ENCODE results near the gene NME3. TPM values are rescaled to one million over a fixed set of nuclear protein-coding genes. Genes with fewer than 3 reads are reported as not detected.
A peak's percentile ranks its signal among the peaks of the same experiment; 100 is the strongest.

NME3 gene
- total and polyA plus RNA-seq, 2 of the 13 experiments (the other 11 are each of a cell fraction or from before 2014, with no cell fraction given): 10.4 to 15.9 TPM

DNA sequence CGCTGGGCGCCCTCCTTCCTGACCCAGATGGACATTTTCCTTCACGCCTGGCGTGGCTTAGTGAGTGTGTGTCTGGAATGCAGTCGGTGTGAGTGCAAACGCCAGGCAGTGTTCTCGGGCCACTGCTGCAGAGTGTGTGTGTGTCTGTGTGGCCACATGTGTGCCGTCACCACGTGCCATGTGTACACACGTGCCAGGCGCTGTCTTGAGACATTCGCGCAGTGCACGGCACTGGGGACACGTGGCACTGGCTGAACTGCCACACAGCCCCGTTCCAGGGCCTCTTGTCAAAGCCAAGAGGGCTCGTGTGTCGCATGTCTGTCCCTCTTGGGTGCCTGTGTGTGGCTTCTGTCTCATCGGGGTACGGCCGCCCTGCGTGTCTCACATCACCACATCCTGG is 36.5 kb downstream of the NME3 start:
- ChIA-PET CTCF (ENCODE audit: low intra/inter-chr PET ratio, low total read pairs) (no interaction called here), POLR2A (no interaction called here)
- H3K4me2 ChIP-seq (ENCODE audit: low read depth, low read length): no peak overlapping the region
- H3K27me3 ChIP-seq (ENCODE audit: control insufficient read depth in 1 of 2, insufficient read depth in 2 of 2, low read length in 2 of 2): no peaks in the 10 kb centered on the region; a peak in 1 of 5 replicates
- no peak overlapping the region for H3K27ac ChIP-seq (ENCODE audit: extremely low read length, insufficient read depth, low read length)
- FAIRE-seq (no peak), ATAC-seq (no peak; the same call in 2 of the 3 replicates), DNase-seq (ENCODE audit: low spot score) (no peak)
- H3K9ac ChIP-seq (ENCODE audit: insufficient read depth, low read depth, low read length): no peak overlapping the region
- TF ChIP-seq, protein P1, sequence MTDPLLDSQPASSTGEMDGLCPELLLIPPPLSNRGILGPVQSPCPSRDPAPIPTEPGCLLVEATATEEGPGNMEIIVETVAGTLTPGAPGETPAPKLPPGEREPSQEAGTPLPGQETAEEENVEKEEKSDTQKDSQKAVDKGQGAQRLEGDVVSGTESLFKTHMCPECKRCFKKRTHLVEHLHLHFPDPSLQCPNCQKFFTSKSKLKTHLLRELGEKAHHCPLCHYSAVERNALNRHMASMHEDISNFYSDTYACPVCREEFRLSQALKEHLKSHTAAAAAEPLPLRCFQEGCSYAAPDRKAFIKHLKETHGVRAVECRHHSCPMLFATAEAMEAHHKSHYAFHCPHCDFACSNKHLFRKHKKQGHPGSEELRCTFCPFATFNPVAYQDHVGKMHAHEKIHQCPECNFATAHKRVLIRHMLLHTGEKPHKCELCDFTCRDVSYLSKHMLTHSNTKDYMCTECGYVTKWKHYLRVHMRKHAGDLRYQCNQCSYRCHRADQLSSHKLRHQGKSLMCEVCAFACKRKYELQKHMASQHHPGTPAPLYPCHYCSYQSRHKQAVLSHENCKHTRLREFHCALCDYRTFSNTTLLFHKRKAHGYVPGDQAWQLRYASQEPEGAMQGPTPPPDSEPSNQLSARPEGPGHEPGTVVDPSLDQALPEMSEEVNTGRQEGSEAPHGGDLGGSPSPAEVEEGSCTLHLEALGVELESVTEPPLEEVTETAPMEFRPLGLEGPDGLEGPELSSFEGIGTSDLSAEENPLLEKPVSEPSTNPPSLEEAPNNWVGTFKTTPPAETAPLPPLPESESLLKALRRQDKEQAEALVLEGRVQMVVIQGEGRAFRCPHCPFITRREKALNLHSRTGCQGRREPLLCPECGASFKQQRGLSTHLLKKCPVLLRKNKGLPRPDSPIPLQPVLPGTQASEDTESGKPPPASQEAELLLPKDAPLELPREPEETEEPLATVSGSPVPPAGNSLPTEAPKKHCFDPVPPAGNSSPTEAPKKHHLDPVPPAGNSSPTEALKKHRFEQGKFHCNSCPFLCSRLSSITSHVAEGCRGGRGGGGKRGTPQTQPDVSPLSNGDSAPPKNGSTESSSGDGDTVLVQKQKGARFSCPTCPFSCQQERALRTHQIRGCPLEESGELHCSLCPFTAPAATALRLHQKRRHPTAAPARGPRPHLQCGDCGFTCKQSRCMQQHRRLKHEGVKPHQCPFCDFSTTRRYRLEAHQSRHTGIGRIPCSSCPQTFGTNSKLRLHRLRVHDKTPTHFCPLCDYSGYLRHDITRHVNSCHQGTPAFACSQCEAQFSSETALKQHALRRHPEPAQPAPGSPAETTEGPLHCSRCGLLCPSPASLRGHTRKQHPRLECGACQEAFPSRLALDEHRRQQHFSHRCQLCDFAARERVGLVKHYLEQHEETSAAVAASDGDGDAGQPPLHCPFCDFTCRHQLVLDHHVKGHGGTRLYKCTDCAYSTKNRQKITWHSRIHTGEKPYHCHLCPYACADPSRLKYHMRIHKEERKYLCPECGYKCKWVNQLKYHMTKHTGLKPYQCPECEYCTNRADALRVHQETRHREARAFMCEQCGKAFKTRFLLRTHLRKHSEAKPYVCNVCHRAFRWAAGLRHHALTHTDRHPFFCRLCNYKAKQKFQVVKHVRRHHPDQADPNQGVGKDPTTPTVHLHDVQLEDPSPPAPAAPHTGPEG (CRISPR knock-in tag; IDR thresholded peaks at IDR 0.05): no peak
- no peak for TF ChIP-seq CHCHD3 (CRISPR knock-in tag; IDR thresholded peaks at IDR 0.05)
- TF ChIP-seq ZNF781 (CRISPR knock-in tag; IDR thresholded peaks at IDR 0.05; ENCODE audit: borderline replicate concordance, not compliant biosample characterization): no peak
- TF ChIP-seq, protein P2, sequence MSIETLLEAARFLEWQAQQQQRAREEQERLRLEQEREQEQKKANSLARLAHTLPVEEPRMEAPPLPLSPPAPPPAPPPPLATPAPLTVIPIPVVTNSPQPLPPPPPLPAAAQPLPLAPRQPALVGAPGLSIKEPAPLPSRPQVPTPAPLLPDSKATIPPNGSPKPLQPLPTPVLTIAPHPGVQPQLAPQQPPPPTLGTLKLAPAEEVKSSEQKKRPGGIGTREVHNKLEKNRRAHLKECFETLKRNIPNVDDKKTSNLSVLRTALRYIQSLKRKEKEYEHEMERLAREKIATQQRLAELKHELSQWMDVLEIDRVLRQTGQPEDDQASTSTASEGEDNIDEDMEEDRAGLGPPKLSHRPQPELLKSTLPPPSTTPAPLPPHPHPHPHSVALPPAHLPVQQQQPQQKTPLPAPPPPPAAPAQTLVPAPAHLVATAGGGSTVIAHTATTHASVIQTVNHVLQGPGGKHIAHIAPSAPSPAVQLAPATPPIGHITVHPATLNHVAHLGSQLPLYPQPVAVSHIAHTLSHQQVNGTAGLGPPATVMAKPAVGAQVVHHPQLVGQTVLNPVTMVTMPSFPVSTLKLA (IDR thresholded peaks at IDR 0.05): peak; percentile 63
- no peak overlapping the region for H2AFZ ChIP-seq (ENCODE audit: low read length)
- H3K36me3 ChIP-seq (replicated peaks in 1 of 2; ENCODE audit: control insufficient read depth in 1 of 2, insufficient read depth in 2 of 2, low read length in 2 of 2): peaks cover 11 to 25% of the 10 kb centered on the region in 2 experiments; a peak in 3 of 5 replicates
- intact Hi-C loops (cut with micrococcal nuclease; ENCODE audit: unreplicated experiment): no loop called here
- no peaks in the 10 kb centered on the region for H4K20me1 ChIP-seq (ENCODE audit: insufficient read depth, low read length)
- H3K79me2 ChIP-seq (ENCODE audit: insufficient read depth, low read length): no peaks in the 10 kb centered on the region
- no TSS peak for BruUV-seq (replicated peaks)
- H3K4me1 ChIP-seq (ENCODE audit: insufficient read depth, low read length): no peaks in the 10 kb centered on the region
- in situ Hi-C loops (cut with HindIII; ENCODE audit: extremely low pct_ligation_motif_present, low pct_unique_long_range_greater_than_20kb): no loop called here
- no peak overlapping the region for H3K4me3 ChIP-seq (replicated peaks in 1 of 3; ENCODE audit: insufficient read depth in 1 of 3, low read depth in 2 of 3, low read length in 3 of 3)
- WGBS (ENCODE audit: low lambda C conversion rate): 95% methylated on average over 8 of the region's 22 CpGs
- H3K9me3 ChIP-seq (ENCODE audit: low read length): peaks cover 20% of the 10 kb centered on the region

All from HepG2 (cell line).